ENCODE results near the gene PAIP2B. TPM values are rescaled to one million over a fixed set of nuclear protein-coding genes. Genes with fewer than 3 reads are reported as not detected.

PAIP2B gene
- total and polyA plus RNA-seq, 2 of the 13 experiments (the other 11 are each of a cell fraction or from before 2014, with no cell fraction given) = 0.16 to 0.29 TPM

- TF ChIP-seq ZNF687 (CRISPR knock-in tag; IDR thresholded peaks at IDR 0.05) (peak; percentile 17; the same call in 1 of the 2 replicates), SAP130 (CRISPR knock-in tag; IDR thresholded peaks at IDR 0.05; ENCODE audit: low read depth) (peak; percentile 41; the same call in 1 of the 2 replicates), PRPF4 (IDR thresholded peaks at IDR 0.05; ENCODE audit: low read depth, low read length, poor library complexity, severe bottlenecking) (no peak), ZMAT5 (CRISPR knock-in tag; IDR thresholded peaks at IDR 0.05; ENCODE audit: borderline replicate concordance, low read depth) (no peak), NFATC3 (CRISPR knock-in tag; IDR thresholded peaks at IDR 0.05) (no peak), NFYC (CRISPR knock-in tag; IDR thresholded peaks at IDR 0.05) (peak; percentile 92)
These were observed at the start of gene PAIP2B (continued) for GRCh38 chr2:71226965-71227560.

GRCh38 chr2:71275939-71276310 is 49.0 kb upstream of the PAIP2B start:
- no peak for DNase-seq (ENCODE audit: low spot score)
- BruUV-seq (replicated peaks) = no TSS peak
- ChIA-PET POLR2A (interaction anchor here (1.3 kb wide), 1 partner anchor 55 kb away, joined by 3 read pairs; the partner anchor contains the start of gene ZNF638), CTCF (ENCODE audit: low intra/inter-chr PET ratio, low total read pairs) (no interaction called here)
- H3K4me3 ChIP-seq (replicated peaks in 1 of 3; ENCODE audit: insufficient read depth in 1 of 3, low read depth in 2 of 3, low read length in 3 of 3) = no peak overlapping the region
- H3K27me3 ChIP-seq (ENCODE audit: control insufficient read depth in 1 of 2, insufficient read depth in 2 of 2, low read length in 2 of 2) = peaks cover 5 to 35% of the 10 kb centered on the region in 2 experiments
- no peak overlapping the region for H2AFZ ChIP-seq (ENCODE audit: low read length)
- intact Hi-C loops (cut with micrococcal nuclease; ENCODE audit: unreplicated experiment) (loop anchor here (5.0 kb wide), 1 partner anchor 44 kb away; no protein-coding TSS in a partner anchor), in situ Hi-C loops (cut with HindIII; ENCODE audit: extremely low pct_ligation_motif_present, low pct_unique_long_range_greater_than_20kb) (no loop called here)
- H3K9ac ChIP-seq (ENCODE audit: insufficient read depth, low read depth, low read length) = no peak overlapping the region
- FAIRE-seq = no peak
- peaks cover 20% of the 10 kb centered on the region for H3K4me1 ChIP-seq (ENCODE audit: insufficient read depth, low read length)
- WGBS (ENCODE audit: low lambda C conversion rate) = 45% methylated on average over 8 of the region's 8 CpGs
- no peaks in the 10 kb centered on the region for H3K9me3 ChIP-seq (ENCODE audit: low read length)
- peak overlapping the region; percentile 62 for H3K4me2 ChIP-seq (ENCODE audit: low read depth, low read length)
- H3K79me2 ChIP-seq (ENCODE audit: insufficient read depth, low read length) = no peaks in the 10 kb centered on the region
- no peaks in the 10 kb centered on the region for H3K36me3 ChIP-seq (replicated peaks in 1 of 2; ENCODE audit: control insufficient read depth in 1 of 2, insufficient read depth in 2 of 2, low read length in 2 of 2)
- H3K27ac ChIP-seq (ENCODE audit: extremely low read length, insufficient read depth, low read length) = no peak overlapping the region
- H4K20me1 ChIP-seq (ENCODE audit: insufficient read depth, low read length) = no peaks in the 10 kb centered on the region
- ATAC-seq = no peak
- TF ChIP-seq ZBTB49 (CRISPR knock-in tag; IDR thresholded peaks at IDR 0.05; ENCODE audit: borderline replicate concordance) (no peak), AGO2 (optimal IDR thresholded peaks at IDR 0.05; ENCODE audit: low read depth, low read length) (no peak), ZFP41 (CRISPR knock-in tag; IDR thresholded peaks at IDR 0.05; ENCODE audit: borderline replicate concordance) (no peak), SOX5 (CRISPR knock-in tag; IDR thresholded peaks at IDR 0.05; ENCODE audit: borderline replicate concordance) (no peak), ZNF33B (CRISPR knock-in tag; IDR thresholded peaks at IDR 0.05) (no peak), PAXIP1 (CRISPR knock-in tag; conservative IDR thresholded peaks at IDR 0.05) (no peak)
